ENCODE data around the gene TMEM120A. TPM values are rescaled to one million over a fixed set of nuclear protein-coding genes. Genes with fewer than 3 reads are reported as not detected.
"Not testable (repeated sequence)": the region's sequence is repeated elsewhere in the genome, so short reads cannot be mapped to it uniquely, and the experiment has no call there.

The TMEM120A gene
- total RNA-seq, 1 experiment from 2014 or later = 19.3 TPM

- H3K4me1 Mint-ChIP-seq (ENCODE audit: low read depth, unreplicated experiment) = no peaks in the 10 kb centered on the region
- no peaks in the 10 kb centered on the region for H3K27me3 Mint-ChIP-seq (ENCODE audit: unreplicated experiment)
- CTCF ChIA-PET = no interaction called here
- no peak overlapping the region for H3K4me3 Mint-ChIP-seq (ENCODE audit: low read depth, unreplicated experiment)
- H3K27ac Mint-ChIP-seq (ENCODE audit: unreplicated experiment) = no peak overlapping the region
- no peaks in the 10 kb centered on the region for H3K9me3 Mint-ChIP-seq (ENCODE audit: low read depth, unreplicated experiment)
- no peak for DNase-seq
- no TSS peak for BruUV-seq (replicated peaks)
- intact Hi-C loops (cut with micrococcal nuclease; ENCODE audit: unreplicated experiment) = no loop called here
- no peak for TF ChIP-seq CTCF (IDR thresholded peaks at IDR 0.05; ENCODE audit: unreplicated experiment)
- peaks cover 15% of the 10 kb centered on the region for H3K36me3 Mint-ChIP-seq (ENCODE audit: insufficient read depth, unreplicated experiment)
Observed at GRCh38 chr7:76023002-76023401, 28.6 kb upstream of the TMEM120A start.

GRCh38 chr7:76022026-76022780 lies 27.8 kb upstream of the TMEM120A start:
- intact Hi-C loops (cut with micrococcal nuclease; ENCODE audit: unreplicated experiment) = no loop called here
- DNase-seq = no peak
- H3K27ac Mint-ChIP-seq (ENCODE audit: unreplicated experiment) = no peak overlapping the region
- no peaks in the 10 kb centered on the region for H3K27me3 Mint-ChIP-seq (ENCODE audit: unreplicated experiment)
- H3K4me3 Mint-ChIP-seq (ENCODE audit: low read depth, unreplicated experiment) = no peak overlapping the region
- CTCF ChIA-PET = no interaction called here
- no TSS peak for BruUV-seq (replicated peaks)
- H3K4me1 Mint-ChIP-seq (ENCODE audit: low read depth, unreplicated experiment) = no peaks in the 10 kb centered on the region
- no peak for TF ChIP-seq CTCF (IDR thresholded peaks at IDR 0.05; ENCODE audit: unreplicated experiment)
- no peaks in the 10 kb centered on the region for H3K9me3 Mint-ChIP-seq (ENCODE audit: low read depth, unreplicated experiment)
- peaks cover 13% of the 10 kb centered on the region for H3K36me3 Mint-ChIP-seq (ENCODE audit: insufficient read depth, unreplicated experiment)

- DNase-seq = peak; percentile 69
- TF ChIP-seq CTCF (IDR thresholded peaks at IDR 0.05; ENCODE audit: unreplicated experiment) = peak; percentile 64
- H3K4me3 Mint-ChIP-seq (ENCODE audit: low read depth, unreplicated experiment) = no peak overlapping the region
- H3K27ac Mint-ChIP-seq (ENCODE audit: unreplicated experiment) = no peak overlapping the region
- BruUV-seq (replicated peaks) = no TSS peak
- H3K27me3 Mint-ChIP-seq (ENCODE audit: unreplicated experiment) = no peaks in the 10 kb centered on the region
- peaks cover 7% of the 10 kb centered on the region for H3K36me3 Mint-ChIP-seq (ENCODE audit: insufficient read depth, unreplicated experiment)
- intact Hi-C loops (cut with micrococcal nuclease; ENCODE audit: unreplicated experiment) = loop anchor here (1.0 kb wide), 1 partner anchor 154 kb away; no protein-coding TSS in a partner anchor
- H3K4me1 Mint-ChIP-seq (ENCODE audit: low read depth, unreplicated experiment) = no peaks in the 10 kb centered on the region
- H3K9me3 Mint-ChIP-seq (ENCODE audit: low read depth, unreplicated experiment) = no peaks in the 10 kb centered on the region
- CTCF ChIA-PET = interaction anchor here (0.6 to 1.7 kb wide), 5 partner anchors 148 to 291 kb away, joined by 3 to 22 read pairs (median 5); no protein-coding TSS in a partner anchor
Observed at GRCh38 chr7:76020031-76020714, 25.8 kb upstream of the TMEM120A start.

GRCh38 chr7:76018520-76018919 lies 24.1 kb upstream of the TMEM120A start:
- H3K4me3 Mint-ChIP-seq (ENCODE audit: low read depth, unreplicated experiment); intact Hi-C loops (cut with micrococcal nuclease; ENCODE audit: unreplicated experiment); H3K27ac Mint-ChIP-seq (ENCODE audit: unreplicated experiment); H3K9me3 Mint-ChIP-seq (ENCODE audit: low read depth, unreplicated experiment); H3K36me3 Mint-ChIP-seq (ENCODE audit: insufficient read depth, unreplicated experiment); H3K4me1 Mint-ChIP-seq (ENCODE audit: low read depth, unreplicated experiment); BruUV-seq (replicated peaks); H3K27me3 Mint-ChIP-seq (ENCODE audit: unreplicated experiment); DNase-seq: not testable (repeated sequence)
- CTCF ChIA-PET = interaction anchor here (1.0 kb wide), 1 partner anchor 153 kb away, joined by 4 read pairs; no protein-coding TSS in a partner anchor
